HEK293 (cell line): ENCODE data around the gene RNF121.

Source experiments
- CTCF ChIA-PET: fragments of 350-600 bp; formaldehyde crosslinking; extraction: SDS; loops from one replicate; lab custom pipeline; 2021; ENCODE audit warnings: antibody characterized with exemption; lab: Yijun Ruan, JAX
- POLR2A ChIA-PET: fragments of 300-600 bp; formaldehyde crosslinking; extraction: SDS; loops from one replicate; lab custom pipeline; 2020; ENCODE audit warnings: antibody characterized with exemption, inconsistent platforms; lab: Yijun Ruan, JAX
- H3K27ac ChIP-seq: fragments of 200-500 bp; sonication (Bioruptor generic); 2 replicates; pipeline ENCODE4 v1.5.1; 2014; ENCODE audit warnings: low read depth, low read length, control low read depth, inconsistent platforms; ENCODE audit errors: extremely low read depth
- H3K36me3 ChIP-seq, 2 experiments: fragments of 200-500 bp in 1 of 2; sonication (Bioruptor generic) in 1 of 2; 1 replicate in 1 of 2; 2 replicates in 1 of 2; pipeline ENCODE4 v1.5.1; 2014 to 2017; ENCODE audit warnings: inconsistent platforms in 2 of 2, low read length in 2 of 2; ENCODE audit not compliant: control insufficient read depth in 2 of 2, insufficient read depth in 1 of 2
- H3K4me1 ChIP-seq: fragments of 200-500 bp; sonication (Bioruptor generic); 2 replicates; pipeline ENCODE4 v1.5.1; 2014; ENCODE audit warnings: mild to moderate bottlenecking, low read length, inconsistent platforms; ENCODE audit not compliant: control insufficient read depth, insufficient read depth
- H3K4me3 ChIP-seq: 2 replicates; pipeline ENCODE4 v1.5.1; 2011; ENCODE audit warnings: low read depth, mild to moderate bottlenecking, control low read depth, low read length, moderate library complexity
- H3K9me3 ChIP-seq: fragments of 200-500 bp; sonication (Bioruptor generic); 2 replicates; pipeline ENCODE4 v1.5.1; 2014; ENCODE audit warnings: low read depth, low read length, inconsistent platforms; ENCODE audit not compliant: control insufficient read depth, insufficient read depth
- BCL11A ChIP-seq: fragments of 450-650 bp; formaldehyde crosslinking; IDR thresholded peaks from 2 replicates; pipeline ENCODE4 v1.5.1; 2016; ENCODE audit warnings: low read depth, missing biosample characterization, missing genetic modification characterization
- CTCF ChIP-seq: fragments of 450-650 bp; formaldehyde crosslinking; IDR thresholded peaks from 2 replicates; pipeline ENCODE4 v1.5.1; 2016; ENCODE audit warnings: missing biosample characterization, missing genetic modification characterization
- GFI1B ChIP-seq: fragments of 450-650 bp; formaldehyde crosslinking; IDR thresholded peaks from 2 replicates; pipeline ENCODE4 v1.5.1; 2016; ENCODE audit warnings: missing biosample characterization, missing genetic modification characterization
- HOXA7 ChIP-seq: sonication (generic); formaldehyde crosslinking; IDR thresholded peaks from 2 replicates; pipeline ENCODE4 v1.8.1; 2022; ENCODE audit warnings: missing genetic modification reagents, borderline replicate concordance
- KLF16 ChIP-seq: fragments of 450-650 bp; formaldehyde crosslinking; IDR thresholded peaks from 2 replicates; pipeline ENCODE4 v1.5.1; 2017; ENCODE audit warnings: missing biosample characterization, missing genetic modification characterization
- ZBTB20 ChIP-seq: fragments of 450-650 bp; formaldehyde crosslinking; IDR thresholded peaks from 2 replicates; pipeline ENCODE4 v1.5.1; 2016; ENCODE audit warnings: missing biosample characterization, missing genetic modification characterization
- ZNF10 ChIP-seq: fragments of 450-650 bp; formaldehyde crosslinking; IDR thresholded peaks from 2 replicates; pipeline ENCODE4 v1.5.1; 2017; ENCODE audit warnings: missing biosample characterization, missing genetic modification characterization
- ZNF138 ChIP-seq: fragments of 450-650 bp; formaldehyde crosslinking; IDR thresholded peaks from 2 replicates; pipeline ENCODE4 v1.5.1; 2016; ENCODE audit warnings: missing biosample characterization, missing genetic modification characterization, borderline replicate concordance
- ZNF155 ChIP-seq: fragments of 450-650 bp; formaldehyde crosslinking; IDR thresholded peaks from 2 replicates; pipeline ENCODE4 v1.5.1; 2016; ENCODE audit warnings: missing biosample characterization, missing genetic modification characterization
- ZNF174 ChIP-seq: fragments of 450-650 bp; formaldehyde crosslinking; IDR thresholded peaks from 2 replicates; pipeline ENCODE4 v1.5.0; 2017; ENCODE audit warnings: missing biosample characterization, mild to moderate bottlenecking, missing genetic modification characterization
- ZNF335 ChIP-seq: fragments of 450-650 bp; formaldehyde crosslinking; conservative IDR thresholded peaks from 2 replicates; pipeline ENCODE4 v1.5.1; 2016; ENCODE audit warnings: missing biosample characterization, missing genetic modification characterization
- ZNF354C ChIP-seq: fragments of 450-650 bp; formaldehyde crosslinking; IDR thresholded peaks from 2 replicates; pipeline ENCODE4 v1.5.1; 2016; ENCODE audit warnings: missing biosample characterization, missing genetic modification characterization, low read depth, borderline replicate concordance
- ZNF473 ChIP-seq: fragments of 450-650 bp; formaldehyde crosslinking; IDR thresholded peaks from 2 replicates; pipeline ENCODE4 v1.5.1; 2017; ENCODE audit warnings: missing biosample characterization, missing genetic modification characterization
- ZNF521 ChIP-seq: fragments of 450-650 bp; formaldehyde crosslinking; IDR thresholded peaks from 2 replicates; pipeline ENCODE4 v1.5.1; 2017; ENCODE audit warnings: missing biosample characterization, mild to moderate bottlenecking, missing genetic modification characterization
- ZNF549 ChIP-seq: fragments of 450-650 bp; IDR thresholded peaks from 2 replicates; pipeline ENCODE4 v1.5.1; 2018; ENCODE audit warnings: missing biosample characterization, missing genetic modification characterization, mild to moderate bottlenecking, inconsistent platforms, moderate library complexity
- ZNF571 ChIP-seq: fragments of 450-650 bp; formaldehyde crosslinking; IDR thresholded peaks from 2 replicates; pipeline ENCODE4 v1.5.0; 2017; ENCODE audit warnings: missing biosample characterization, missing genetic modification characterization
- ZNF600 ChIP-seq: fragments of 450-650 bp; formaldehyde crosslinking; IDR thresholded peaks from 2 replicates; pipeline ENCODE4 v1.5.1; 2016; ENCODE audit warnings: missing biosample characterization, missing genetic modification characterization
- ZNF704 ChIP-seq: fragments of 450-650 bp; formaldehyde crosslinking; IDR thresholded peaks from 2 replicates; pipeline ENCODE4 v1.5.1; 2016; ENCODE audit warnings: missing biosample characterization, missing genetic modification characterization
- ZNF76 ChIP-seq: fragments of 450-650 bp; formaldehyde crosslinking; IDR thresholded peaks from 2 replicates; pipeline ENCODE4; 2016; ENCODE audit warnings: low read depth, missing biosample characterization, missing genetic modification characterization, borderline replicate concordance
- ZNF791 ChIP-seq: fragments of 450-650 bp; formaldehyde crosslinking; IDR thresholded peaks from 2 replicates; pipeline ENCODE4 v1.5.1; 2016; ENCODE audit warnings: missing biosample characterization, missing genetic modification characterization

Gene RNF121

GRCh38 chr11:72015511-72016061 is 86.7 kb downstream of the RNF121 start:
- TF ChIP-seq ZNF791: no peak
- no peak for TF ChIP-seq ZNF138
- no peak for TF ChIP-seq ZNF174
- peak; percentile 96 for TF ChIP-seq ZNF10 (tag by site-specific recombination)
- TF ChIP-seq ZNF549 (tag by site-specific recombination): no peak
- no peak for TF ChIP-seq ZNF155
- TF ChIP-seq BCL11A (tag by site-specific recombination): no peak
- TF ChIP-seq CTCF (tag by site-specific recombination): peak; percentile 64; the same call in 1 of the 2 replicates
- no peak for TF ChIP-seq ZNF354C (tag by site-specific recombination)
- no peaks in the 10 kb centered on the region for H3K4me1 ChIP-seq
- ChIA-PET POLR2A (interaction anchor here (0.6 kb wide), 1 partner anchor 16 kb away, joined by 4 read pairs; no protein-coding TSS in a partner anchor), CTCF (interaction anchor here (0.6 to 4.5 kb wide), 9 partner anchors 9 to 129 kb away, joined by 3 to 37 read pairs (median 3); no protein-coding TSS in a partner anchor)
- H3K36me3 ChIP-seq: peaks cover 3 to 100% of the 10 kb centered on the region in 2 experiments; a peak in 2 of 3 replicates
- no peak overlapping the region for H3K4me3 ChIP-seq
- no peak overlapping the region for H3K27ac ChIP-seq
- H3K9me3 ChIP-seq: no peaks in the 10 kb centered on the region

- Histone ChIP-seq H3K27ac (no peak overlapping the region), H3K36me3 (peaks cover 5 to 99% of the 10 kb centered on the region in 2 experiments; a peak in 2 of 3 replicates), H3K4me3 (no peak overlapping the region), H3K9me3 (no peaks in the 10 kb centered on the region), H3K4me1 (no peaks in the 10 kb centered on the region)
- TF ChIP-seq ZBTB20 (no peak), GFI1B (tag by site-specific recombination) (no peak)
- ChIA-PET CTCF (interaction anchor here (1.3 to 1.5 kb wide), 2 partner anchors 41 to 125 kb away, joined by 3 to 6 read pairs; no protein-coding TSS in a partner anchor), POLR2A (no interaction called here)
Measured at GRCh38 chr11:72018171-72018570, 89.3 kb downstream of the RNF121 start.

GRCh38 chr11:72023335-72023734 is 94.5 kb downstream of the RNF121 start:
- ChIA-PET CTCF (interaction anchor here (0.7 to 7.3 kb wide), 9 partner anchors 9 to 331 kb away, joined by 3 to 184 read pairs (median 15); no protein-coding TSS in a partner anchor), POLR2A (no interaction called here)
- no peak overlapping the region for H3K27ac ChIP-seq
- no peaks in the 10 kb centered on the region for H3K9me3 ChIP-seq
- H3K4me1 ChIP-seq: no peaks in the 10 kb centered on the region
- peaks cover 9 to 85% of the 10 kb centered on the region in 2 experiments; a peak in 2 of 3 replicates for H3K36me3 ChIP-seq
- TF ChIP-seq ZNF704 (tag by site-specific recombination) (no peak), ZNF335 (no peak), ZNF76 (tag by site-specific recombination) (no peak), ZNF473 (no peak), ZNF571 (tag by site-specific recombination) (no peak), ZNF600 (tag by site-specific recombination) (no peak), HOXA7 (CRISPR knock-in tag) (no peak), KLF16 (tag by site-specific recombination) (no peak), ZNF521 (tag by site-specific recombination) (no peak)
- no peak overlapping the region for H3K4me3 ChIP-seq
